Fibroblast of peridontal ligament (primary cell): ENCODE results near the gene AMOTL2.

Experiments used
- DNase-seq: peaks from one replicate; pipeline ENCODE4 v3.0.0-alpha.2; 2010; ENCODE audit errors: extremely low read depth

AMOTL2 gene

GRCh38 chr3:134374105-134374790 is at the start of gene AMOTL2:
TSS of gene AMOTL2 (minus strand) at chr3:134374447. CDS start at chr3:134371433, 3,014 bp downstream.
- peak; percentile 97 for DNase-seq

GRCh38 chr3:134423153-134423552 is 48.9 kb upstream of the AMOTL2 start:
- peak; percentile 64 for DNase-seq

GRCh38 chr3:134419960-134420321 is 45.7 kb upstream of the AMOTL2 start:
- DNase-seq, result no peak

- DNase-seq, result no peak
Measured at GRCh38 chr3:134419214-134419959, 45.1 kb upstream of the AMOTL2 start.

GRCh38 chr3:134409041-134409440 is 34.8 kb upstream of the AMOTL2 start:
- DNase-seq, result no peak

GRCh38 chr3:134407239-134407625 is 33.0 kb upstream of the AMOTL2 start:
- peak; percentile 35 for DNase-seq

GRCh38 chr3:134406331-134407238 is 32.3 kb upstream of the AMOTL2 start:
- no peak for DNase-seq

- DNase-seq, result no peak
Measured at GRCh38 chr3:134404366-134404885, 30.2 kb upstream of the AMOTL2 start.

GRCh38 chr3:134397755-134398154 is 23.5 kb upstream of the AMOTL2 start:
- DNase-seq, result no peak

- no peak for DNase-seq
Measured at GRCh38 chr3:134395103-134395502, 20.9 kb upstream of the AMOTL2 start.

- DNase-seq, result no peak
Measured at GRCh38 chr3:134394380-134394779, 20.1 kb upstream of the AMOTL2 start.

- no peak for DNase-seq
Measured at GRCh38 chr3:134393074-134393473, 18.8 kb upstream of the AMOTL2 start.

GRCh38 chr3:134392336-134392983 is 18.2 kb upstream of the AMOTL2 start:
- peak; percentile 58 for DNase-seq

- no peak for DNase-seq
Measured at GRCh38 chr3:134389865-134390264, 15.6 kb upstream of the AMOTL2 start.

GRCh38 chr3:134388788-134389485 is 14.7 kb upstream of the AMOTL2 start:
- no peak for DNase-seq

GRCh38 chr3:134388292-134388691 is 14.0 kb upstream of the AMOTL2 start:
- DNase-seq, result no peak

GRCh38 chr3:134387293-134387692 is 13.0 kb upstream of the AMOTL2 start:
- no peak for DNase-seq

GRCh38 chr3:134384963-134385362 is 10.7 kb upstream of the AMOTL2 start:
- DNase-seq, result no peak

- DNase-seq, result no peak
Measured at GRCh38 chr3:134381831-134382442, 7.7 kb upstream of the AMOTL2 start.

- DNase-seq, result peak; percentile 58
Measured at GRCh38 chr3:134381076-134381475, 6.8 kb upstream of the AMOTL2 start.

GRCh38 chr3:134380249-134380648 is 6.0 kb upstream of the AMOTL2 start:
- DNase-seq, result no peak
